NOMO-1 treated with DMSO at 0.1 percent for 48 hours (cell line): ENCODE measurements around the gene DRC1.

Experiments used
- DNase-seq: peaks from one replicate; lab custom pipeline; 2025; ENCODE audit not compliant: unreplicated experiment; lab: John Stamatoyannopoulos, UW

Gene DRC1

DNA sequence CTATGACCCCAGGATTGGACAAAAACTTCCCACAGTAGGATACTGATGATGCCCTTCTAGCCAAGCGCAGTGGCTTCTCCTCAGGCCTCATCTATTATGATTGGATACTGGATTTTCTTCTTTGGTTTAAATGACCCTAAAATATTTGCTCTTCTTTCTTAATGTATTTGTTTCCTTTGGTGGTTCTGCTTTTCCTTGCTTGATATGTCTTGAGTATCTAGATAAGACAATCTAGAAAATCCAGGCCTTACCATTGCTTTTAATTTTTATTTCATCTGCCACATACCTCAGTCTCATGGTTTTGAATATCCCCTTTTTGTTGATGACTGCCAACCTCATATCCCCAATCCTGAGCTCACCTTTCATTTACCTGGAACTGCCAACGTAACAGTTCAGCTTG lies 40.6 kb downstream of the DRC1 start:
- no peak for DNase-seq

- DNase-seq, result no peak
Measured at GRCh38 chr2:26442707-26443106, 41.0 kb downstream of the DRC1 start.

- no peak for DNase-seq
Measured at GRCh38 chr2:26444236-26444635, 42.5 kb downstream of the DRC1 start.

- DNase-seq, result no peak
Measured at GRCh38 chr2:26448651-26449050, 46.9 kb downstream of the DRC1 start.

DNA sequence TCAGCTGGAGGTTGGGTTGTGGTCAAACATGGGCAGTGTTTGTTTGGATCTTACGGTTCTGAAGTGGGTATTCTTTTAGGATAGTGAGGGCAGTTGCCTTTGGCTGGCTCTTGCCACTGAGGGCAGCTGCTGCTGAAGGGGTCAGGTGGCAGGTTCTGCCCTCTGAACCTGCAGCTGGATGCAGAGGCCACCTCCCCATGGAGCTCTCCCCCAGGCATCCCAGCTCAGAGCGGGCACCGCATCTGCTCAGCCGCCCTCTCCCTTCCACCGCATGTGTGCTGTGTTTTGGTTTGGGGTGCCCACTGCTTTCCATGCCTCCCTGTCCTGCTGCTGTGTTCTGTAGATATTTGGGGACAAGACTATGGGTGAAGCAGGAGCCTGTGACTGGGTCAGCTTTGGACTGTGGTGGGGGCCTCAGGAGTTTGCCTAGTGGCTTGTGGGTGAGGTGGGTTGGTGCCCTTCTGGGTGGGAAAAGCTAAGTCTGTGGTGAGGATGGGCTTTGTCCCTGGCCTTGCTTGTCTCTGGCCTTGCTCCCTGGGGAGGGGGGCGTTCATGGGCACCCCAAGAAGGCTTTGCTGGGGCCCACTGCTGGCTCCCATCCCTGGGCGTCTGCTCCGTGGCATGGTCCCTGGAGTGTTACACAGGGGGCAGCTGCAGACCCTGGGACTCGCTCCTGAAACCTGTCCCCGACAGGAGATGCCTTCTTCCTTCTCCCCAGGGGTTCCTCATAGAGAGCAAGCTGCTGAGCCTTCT lies 47.7 kb downstream of the DRC1 start:
- DNase-seq, result no peak

- DNase-seq, result no peak
Measured at GRCh38 chr2:26450031-26450635, 48.4 kb downstream of the DRC1 start.

GRCh38 chr2:26451700-26452099 lies 50.0 kb downstream of the DRC1 start:
- DNase-seq, result no peak

DNA sequence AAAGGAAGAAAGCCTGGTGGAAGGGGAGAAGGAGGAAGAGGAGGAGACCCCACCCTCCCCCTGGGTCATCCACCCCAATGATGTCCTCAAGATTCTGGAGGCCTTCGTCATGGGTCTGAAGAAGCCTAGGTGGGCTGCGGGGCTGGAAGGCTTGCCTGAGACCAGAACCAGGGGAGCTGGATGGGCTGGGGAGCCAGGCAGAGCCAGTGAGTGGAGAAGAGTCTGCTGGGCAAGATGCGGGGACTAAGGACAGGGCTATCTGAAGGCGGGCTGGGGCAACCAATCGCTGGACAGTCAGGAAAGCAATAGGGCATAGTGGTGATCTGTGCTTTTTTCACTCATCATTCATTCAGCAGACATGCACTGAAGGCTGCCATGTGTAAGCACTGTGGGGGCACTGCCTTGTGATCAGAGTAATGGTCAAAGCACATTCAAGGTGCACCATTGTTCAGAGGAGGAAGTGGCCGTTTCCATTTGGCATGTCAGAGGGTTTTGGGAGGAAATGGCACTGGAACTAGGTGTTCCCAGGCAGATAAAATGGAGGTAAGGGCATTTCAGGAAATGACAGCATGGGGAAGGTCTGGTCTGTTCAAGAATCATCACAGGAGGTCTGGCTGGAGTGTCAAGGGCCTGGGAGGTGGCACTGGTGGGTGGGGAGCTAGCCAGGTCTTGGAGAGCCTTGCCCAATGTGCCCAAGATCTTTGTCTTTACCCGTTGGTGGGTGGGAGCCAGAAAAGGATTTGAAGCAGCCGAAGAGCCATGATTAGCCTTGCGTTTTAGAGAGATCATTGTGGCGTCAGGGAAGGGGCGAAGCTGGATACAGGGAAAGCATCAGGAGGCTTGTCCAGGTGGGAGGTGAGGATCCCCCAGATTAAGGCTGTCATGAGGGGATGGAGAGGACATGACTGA lies 52.0 kb downstream of the DRC1 start:
- no peak for DNase-seq

- DNase-seq, result no peak
Measured at GRCh38 chr2:26454561-26455001, 52.9 kb downstream of the DRC1 start.

DNA sequence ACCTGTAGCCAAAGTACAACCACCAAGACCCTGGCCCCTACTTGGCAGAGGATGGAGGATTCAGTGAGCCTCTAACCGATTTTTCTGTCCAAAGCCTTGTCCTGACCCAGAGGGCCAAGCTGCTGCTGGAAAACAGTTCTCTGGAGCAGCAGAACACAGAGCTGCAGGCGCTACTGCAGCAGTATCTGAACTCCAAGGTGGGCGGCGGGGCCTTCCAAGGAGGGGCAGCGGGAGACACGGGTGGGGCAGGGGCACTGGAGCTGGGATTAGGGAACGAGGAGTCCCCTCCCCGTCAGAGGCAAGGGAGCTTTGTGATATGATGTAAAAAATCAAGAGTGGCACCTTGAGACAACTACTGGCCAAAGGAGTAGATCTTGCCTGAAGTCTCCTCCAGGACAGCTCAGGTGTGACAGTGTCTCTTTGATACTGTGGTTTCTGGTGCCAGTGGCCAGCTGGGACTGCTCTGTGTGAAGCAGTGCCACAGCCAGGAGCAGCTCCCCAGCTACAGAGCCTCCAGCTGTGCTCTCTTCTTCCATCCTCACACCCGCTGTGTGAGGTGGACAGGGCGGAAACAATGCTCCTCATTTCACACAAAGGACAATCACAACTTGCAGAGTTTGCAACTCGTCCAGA lies 53.4 kb downstream of the DRC1 start:
- no peak for DNase-seq

GRCh38 chr2:26455670-26456439 lies 54.1 kb downstream of the DRC1 start:
- peak; percentile 33 for DNase-seq

DNA sequence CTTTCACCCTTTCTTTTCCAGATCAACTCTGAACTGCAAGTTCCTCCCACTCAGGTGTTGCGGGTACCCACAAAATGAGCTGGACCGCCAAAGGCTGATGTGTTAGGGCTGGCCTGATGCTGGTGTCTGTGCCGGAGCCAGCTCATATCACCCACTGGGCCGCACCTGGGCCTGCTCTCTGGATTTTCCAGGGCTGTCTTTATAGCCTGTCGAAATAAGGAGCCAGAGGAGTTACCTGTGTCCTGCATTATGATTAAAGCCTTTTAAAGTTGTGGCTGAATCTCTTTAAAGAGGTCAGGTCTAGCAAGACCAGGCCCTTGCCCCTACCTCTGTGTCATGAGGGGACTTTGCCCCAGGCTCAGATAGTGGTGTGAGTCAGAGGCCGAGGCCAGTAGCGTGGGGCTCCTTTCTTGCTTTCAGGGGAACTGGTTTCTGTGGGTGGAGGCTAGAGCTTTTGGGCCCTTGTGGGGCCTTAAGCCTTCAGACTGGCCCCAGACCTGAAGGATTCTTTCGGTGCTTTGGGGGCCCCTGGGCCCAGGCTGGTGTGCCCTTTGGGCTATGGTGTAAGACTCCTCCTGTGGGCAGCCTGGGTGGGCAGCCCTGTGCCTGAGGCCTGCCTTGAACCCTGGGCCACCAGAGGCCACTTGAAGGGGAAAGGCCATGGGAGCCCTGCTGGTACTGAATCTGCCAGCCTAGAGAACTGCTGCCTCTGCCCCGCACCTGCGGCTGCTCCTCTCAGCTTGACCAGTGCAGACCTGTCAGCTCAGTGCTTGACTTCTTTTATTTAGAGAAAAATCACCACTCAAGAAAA lies 54.9 kb downstream of the DRC1 start:
- peak; percentile 48 for DNase-seq

DNA sequence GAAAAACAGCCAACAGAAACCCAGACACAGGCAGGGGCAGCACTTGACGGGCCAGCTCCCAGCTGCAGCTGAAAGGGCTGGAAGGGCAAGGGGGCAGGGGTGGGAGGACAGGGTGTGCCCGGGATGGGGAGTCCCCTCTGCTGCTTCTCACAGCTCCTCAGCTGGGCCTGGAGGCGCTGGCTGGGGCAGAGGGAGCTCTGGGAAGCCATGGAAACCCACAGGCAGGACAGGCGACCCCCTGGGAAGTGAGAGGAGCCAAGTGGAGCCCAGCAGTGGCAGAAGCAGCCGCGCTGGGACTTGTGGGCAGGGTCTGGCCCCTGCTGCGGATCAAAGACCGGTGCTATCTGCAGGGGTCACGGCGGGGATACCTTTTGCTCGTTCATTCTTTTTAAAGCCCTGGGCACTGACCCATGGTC lies 55.5 kb downstream of the DRC1 start:
- no peak for DNase-seq

- no peak for DNase-seq
Measured at GRCh38 chr2:26457695-26458364, 56.1 kb downstream of the DRC1 start.

GRCh38 chr2:26458365-26459042 lies 56.8 kb downstream of the DRC1 start:
- DNase-seq, result no peak

DNA sequence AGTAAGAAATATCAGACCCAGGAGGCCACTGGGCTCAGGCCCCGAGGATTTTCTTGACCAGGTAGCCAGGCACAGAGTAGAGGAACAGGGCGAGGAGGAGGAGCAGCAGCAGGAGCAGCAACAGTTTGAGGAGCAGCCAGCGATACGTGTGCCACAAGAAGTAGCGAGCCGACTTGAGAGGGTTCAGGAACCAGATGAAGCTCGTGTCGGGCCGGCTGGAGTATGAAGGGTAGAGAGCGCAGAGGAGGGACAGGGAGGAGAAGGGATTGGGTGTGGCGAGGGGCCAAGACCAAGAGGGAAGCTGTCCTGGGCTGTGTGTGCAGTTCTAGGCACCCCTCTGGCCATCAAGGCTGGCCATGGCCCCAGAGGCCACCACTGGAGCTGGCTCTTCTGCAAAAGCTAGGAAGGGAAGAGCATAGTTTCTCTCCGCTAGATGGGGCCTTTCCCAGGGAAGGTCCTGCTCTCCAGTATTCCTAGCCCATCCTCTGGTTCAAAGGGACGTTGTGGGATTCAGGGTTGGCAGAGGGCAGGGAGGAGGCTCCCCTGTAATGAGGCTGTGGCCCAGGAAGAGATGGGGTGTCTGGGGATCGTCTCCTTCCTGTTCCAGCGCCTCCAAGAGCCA lies 58.4 kb downstream of the DRC1 start:
- no peak for DNase-seq

GRCh38 chr2:26460613-26461031 lies 58.9 kb downstream of the DRC1 start:
- no peak for DNase-seq

GRCh38 chr2:26461601-26462023 lies 59.9 kb downstream of the DRC1 start:
- no peak for DNase-seq
